Fibroblast of mammary gland (primary cell): ENCODE measurements around the gene AMACR.
A peak's percentile ranks its signal among the peaks of the same experiment; 100 is the strongest.

Experiments used
- DNase-seq: peaks from one replicate; pipeline ENCODE4 v3.0.0-alpha.2; 2010; ENCODE audit warnings: low read depth
- H3K4me3 ChIP-seq: 2 replicates; pipeline ENCODE4 v1.5.1; 2011; ENCODE audit warnings: low read depth, mild to moderate bottlenecking, low read length, moderate library complexity; ENCODE audit not compliant: control insufficient read depth
- CTCF ChIP-seq: conservative IDR thresholded peaks from 2 replicates; pipeline ENCODE4 v1.5.1; 2011; ENCODE audit warnings: low read depth, low read length, inconsistent platforms; ENCODE audit not compliant: control insufficient read depth, insufficient read depth

AMACR gene

GRCh38 chr5:33936381-33937016, 71.4 kb downstream of the AMACR start, which contains the start of gene RXFP3:
RXFP3 (plus strand) TSS chr5:33936386; CDS start chr5:33936741, 355 bp downstream.
- peak; percentile 37 for DNase-seq
- no peak for TF ChIP-seq CTCF
- H3K4me3 ChIP-seq: peak within 1 kb of the TSS; percentile 52
